PC-9 (cell line): ENCODE results near the gene LIF. TPM values are rescaled to one million over a fixed set of nuclear protein-coding genes. Genes with fewer than 3 reads are reported as not detected.

ENCODE experiments used
- BruUV-seq: library from RNA; stranded (reverse); fragments of 400-500 nt; replicated peaks from 2 replicates; lab custom pipeline; 2021; lab: Mats Ljungman, UMichigan
- CTCF ChIA-PET: fragments of 300-600 bp; sonication (Branson Sonifier 250); formaldehyde crosslinking; loops from one replicate; lab custom pipeline; 2022; ENCODE audit warnings: antibody characterized with exemption; lab: Charles Lee
- POLR2A ChIA-PET: fragments of 300-600 bp; sonication (Branson Sonifier 250); formaldehyde crosslinking; loops from one replicate; lab custom pipeline; 2022; ENCODE audit warnings: antibody characterized with exemption; ENCODE audit not compliant: unreplicated experiment; lab: Charles Lee
- DNase-seq, 2 experiments: peaks; one replicate each; pipeline versions ENCODE4 v3.0.0 to v3.0.0-alpha.2; 2015 to 2022; ENCODE audit warnings: mixed read lengths in 1 of 2
- H2AFZ ChIP-seq: fragments of 200-600 bp; sonication (generic); 2 replicates; pipeline ENCODE4 v1.8.1; 2017; ENCODE audit warnings: antibody characterized with exemption
- H3F3A ChIP-seq: fragments of 200-600 bp; sonication (generic); 2 replicates; pipeline ENCODE4 v1.8.1; 2017; ENCODE audit warnings: antibody characterized with exemption, mild to moderate bottlenecking, low read depth; ENCODE audit not compliant: insufficient read depth
- H3K27ac ChIP-seq: fragments of 200-600 bp; sonication (generic); 2 replicates; pipeline ENCODE4 v1.6.1; 2016; ENCODE audit warnings: mixed run types
- H3K27me3 ChIP-seq: fragments of 200-600 bp; sonication (generic); 2 replicates; pipeline ENCODE4 v1.6.1; 2016; ENCODE audit warnings: low read depth, mixed run types; ENCODE audit not compliant: insufficient read depth
- H3K36me3 ChIP-seq: fragments of 200-600 bp; sonication (generic); 2 replicates; pipeline ENCODE4 v1.6.1; 2016; ENCODE audit warnings: low read depth, mixed run types
- H3K4me1 ChIP-seq: fragments of 200-600 bp; sonication (generic); replicated peaks from 2 replicates; pipeline ENCODE4 v1.6.1; 2016; ENCODE audit warnings: mixed run types; ENCODE audit not compliant: insufficient read depth
- H3K4me2 ChIP-seq: fragments of 200-600 bp; sonication (generic); 2 replicates; pipeline ENCODE4 v1.6.1; 2017; ENCODE audit warnings: mixed run types
- H3K4me3 ChIP-seq: fragments of 200-600 bp; sonication (generic); 2 replicates; pipeline ENCODE4 v1.6.1; 2016; ENCODE audit warnings: mixed run types
- H3K79me2 ChIP-seq: fragments of 200-600 bp; sonication (generic); 2 replicates; pipeline ENCODE4 v1.6.1; 2017; ENCODE audit warnings: low read depth, mixed run types
- H3K9me2 ChIP-seq: fragments of 200-600 bp; sonication (generic); 2 replicates; pipeline ENCODE4 v1.8.1; 2017; ENCODE audit warnings: mild to moderate bottlenecking; ENCODE audit not compliant: insufficient read depth
- H3K9me3 ChIP-seq: fragments of 200-600 bp; sonication (generic); 2 replicates; pipeline ENCODE4 v1.8.1; 2016; ENCODE audit warnings: low read depth; ENCODE audit not compliant: insufficient read depth
- H4K20me1 ChIP-seq: fragments of 200-600 bp; sonication (generic); 2 replicates; pipeline ENCODE4 v1.8.1; 2017; ENCODE audit not compliant: insufficient read depth
- CTCF ChIP-seq: fragments of 200-600 bp; sonication (generic); conservative IDR thresholded peaks from 2 replicates; pipeline ENCODE4 v1.6.1; 2017; ENCODE audit warnings: mixed run types, antibody characterized with exemption, mild to moderate bottlenecking, moderate library complexity
- EZH2 ChIP-seq: fragments of 200-600 bp; sonication (generic); IDR thresholded peaks from 2 replicates; pipeline ENCODE4 v1.8.0; 2017; ENCODE audit warnings: antibody characterized with exemption, low read depth
- intact Hi-C: fragments of 100-400 bp; cut with micrococcal nuclease; formaldehyde crosslinking; loops from one replicate; pipeline ENCODE4 v1.10.0; 2022; ENCODE audit not compliant: unreplicated experiment
- total RNA-seq: library from RNA; stranded (reverse); gene quantifications from 2 replicates; pipeline ENCODE4 v1.2.3, GENCODE V29; 2021

The LIF gene
- total RNA-seq, 1 experiment from 2014 or later, result 17.4 TPM

GRCh38 chr22:30273711-30274436, 27.3 kb upstream of the LIF start:
- CTCF ChIA-PET, result no interaction called here
- no peak overlapping the region for H3K4me2 ChIP-seq
- no peaks in the 10 kb centered on the region for H4K20me1 ChIP-seq
- H3K9me2 ChIP-seq, result no peaks in the 10 kb centered on the region
- intact Hi-C loops, result no loop called here
- H3K4me3 ChIP-seq, result no peak overlapping the region
- TF ChIP-seq CTCF, result no peak
- no peak for TF ChIP-seq EZH2
- no peaks in the 10 kb centered on the region for H3K9me3 ChIP-seq
- no TSS peak for BruUV-seq
- POLR2A ChIA-PET, result no interaction called here
- no peaks in the 10 kb centered on the region for H3K79me2 ChIP-seq
- no peak overlapping the region for H2AFZ ChIP-seq
- H3K4me1 ChIP-seq, result no peaks in the 10 kb centered on the region
- H3K27ac ChIP-seq, result no peak overlapping the region
- no peaks in the 10 kb centered on the region for H3K36me3 ChIP-seq
- H3F3A ChIP-seq, result peaks cover 10% of the 10 kb centered on the region; the same call in 1 of the 2 replicates
- no peaks in the 10 kb centered on the region for H3K27me3 ChIP-seq
- no peak for DNase-seq

GRCh38 chr22:30272781-30273601, 26.4 kb upstream of the LIF start:
- H3K4me3 ChIP-seq, result no peak overlapping the region
- H3K36me3 ChIP-seq, result no peaks in the 10 kb centered on the region
- H4K20me1 ChIP-seq, result no peaks in the 10 kb centered on the region
- POLR2A ChIA-PET, result no interaction called here
- no peaks in the 10 kb centered on the region for H3K27me3 ChIP-seq
- H3K9me3 ChIP-seq, result no peaks in the 10 kb centered on the region
- H3K79me2 ChIP-seq, result no peaks in the 10 kb centered on the region
- no peak overlapping the region for H3K4me2 ChIP-seq
- no peak overlapping the region for H3K27ac ChIP-seq
- intact Hi-C loops, result no loop called here
- H2AFZ ChIP-seq, result no peak overlapping the region
- CTCF ChIA-PET, result no interaction called here
- H3K4me1 ChIP-seq, result no peaks in the 10 kb centered on the region
- peaks cover 10% of the 10 kb centered on the region; the same call in 1 of the 2 replicates for H3F3A ChIP-seq
- H3K9me2 ChIP-seq, result no peaks in the 10 kb centered on the region
- DNase-seq, result no peak
- no TSS peak for BruUV-seq
- TF ChIP-seq CTCF (no peak), EZH2 (no peak)

- Histone ChIP-seq H3K9me2 (no peaks in the 10 kb centered on the region), H4K20me1 (no peaks in the 10 kb centered on the region), H2AFZ (no peak overlapping the region), H3K4me1 (no peaks in the 10 kb centered on the region), H3K9me3 (no peaks in the 10 kb centered on the region), H3K27ac (no peak overlapping the region), H3F3A (0 out of 2 replicates have a peak, but pooled peaks cover 6% of the 10 kb centered on the region), H3K79me2 (no peaks in the 10 kb centered on the region), H3K4me2 (no peak overlapping the region), H3K27me3 (no peaks in the 10 kb centered on the region), H3K4me3 (no peak overlapping the region), H3K36me3 (no peaks in the 10 kb centered on the region)
- CTCF ChIA-PET, result no interaction called here
- no peak for DNase-seq
- no TSS peak for BruUV-seq
- intact Hi-C loops, result no loop called here
- POLR2A ChIA-PET, result no interaction called here
- TF ChIP-seq EZH2 (no peak), CTCF (no peak)
Measured at GRCh38 chr22:30270832-30271231, 24.3 kb upstream of the LIF start.
